GM23338 (cell line): Measurements from ENCODE around the gene JTB. TPM values are rescaled to one million over a fixed set of nuclear protein-coding genes. Genes with fewer than 3 reads are reported as not detected.

Experiments
- ATAC-seq: fragments of 200-7000 bp; cut with Tn5 transposase; 3 replicates; pipeline ENCODE4 v1.9.1; 2020
- DNase-seq: peaks from one replicate; pipeline ENCODE4 v3.0.0-alpha.2; 2015; ENCODE audit warnings: low spot score
- H2AFZ ChIP-seq: fragments of 200-600 bp; sonication (generic); 2 replicates; pipeline ENCODE4 v1.8.0; 2016; ENCODE audit warnings: antibody characterized with exemption, mild to moderate bottlenecking, moderate library complexity
- H3F3A ChIP-seq: fragments of 200-600 bp; sonication (generic); replicated peaks from 2 replicates; pipeline ENCODE4 v1.8.0; 2017; ENCODE audit warnings: antibody characterized with exemption, mixed run types, low read depth
- H3K27ac ChIP-seq: fragments of 200-600 bp; sonication (generic); 2 replicates; pipeline ENCODE4 v1.6.1; 2016; ENCODE audit warnings: low read depth
- H3K27me3 ChIP-seq: fragments of 200-600 bp; sonication (generic); 2 replicates; pipeline ENCODE4 v1.8.0; 2016; ENCODE audit warnings: mild to moderate bottlenecking, mixed run types, moderate library complexity; ENCODE audit not compliant: insufficient read depth
- H3K36me3 ChIP-seq: fragments of 200-600 bp; sonication (generic); 2 replicates; pipeline ENCODE4 v1.8.0; 2016; ENCODE audit warnings: mild to moderate bottlenecking; ENCODE audit not compliant: insufficient read depth
- H3K4me1 ChIP-seq: fragments of 200-600 bp; sonication (generic); 2 replicates; pipeline ENCODE4 v1.8.0; 2016; ENCODE audit warnings: mild to moderate bottlenecking, moderate library complexity; ENCODE audit not compliant: insufficient read depth
- H3K4me2 ChIP-seq: fragments of 200-600 bp; sonication (generic); 2 replicates; pipeline ENCODE4 v1.7.1; 2017; ENCODE audit warnings: mixed run types
- H3K4me3 ChIP-seq: fragments of 200-600 bp; sonication (generic); 2 replicates; pipeline ENCODE4 v1.6.1; 2016; ENCODE audit warnings: mixed run types
- H3K79me2 ChIP-seq: fragments of 200-600 bp; sonication (generic); replicated peaks from 2 replicates; pipeline ENCODE4 v1.8.0; 2017; ENCODE audit warnings: mild to moderate bottlenecking; ENCODE audit not compliant: insufficient read depth
- H3K9me2 ChIP-seq: fragments of 200-600 bp; sonication (generic); 2 replicates; pipeline ENCODE4 v1.8.0; 2017; ENCODE audit not compliant: insufficient read depth
- H4K20me1 ChIP-seq: fragments of 200-600 bp; sonication (generic); replicated peaks from 2 replicates; pipeline ENCODE4 v1.8.0; 2017; ENCODE audit warnings: mild to moderate bottlenecking; ENCODE audit not compliant: insufficient read depth
- H3K27ac Mint-ChIP-seq: 2 replicates; pipeline ENCODE4 v1.8.0; 2020; ENCODE audit warnings: inconsistent platforms, mild to moderate bottlenecking, moderate library complexity, mixed read lengths
- H3K27me3 Mint-ChIP-seq: 3 replicates; pipeline ENCODE4 v1.8.0; 2022; ENCODE audit warnings: low read depth, mild to moderate bottlenecking, moderate library complexity, mixed read lengths, inconsistent platforms; ENCODE audit not compliant: insufficient read depth, poor library complexity
- H3K36me3 Mint-ChIP-seq: 3 replicates; pipeline ENCODE4 v1.8.0; 2021; ENCODE audit warnings: low read depth, mild to moderate bottlenecking, inconsistent platforms, moderate library complexity, mixed read lengths
- H3K4me1 Mint-ChIP-seq: 3 replicates; pipeline ENCODE4 v1.8.0; 2020; ENCODE audit warnings: mild to moderate bottlenecking, inconsistent platforms, mixed read lengths
- H3K4me3 Mint-ChIP-seq: 3 replicates; pipeline ENCODE4 v1.8.0; 2021; ENCODE audit warnings: moderate library complexity, mild to moderate bottlenecking, inconsistent platforms, mixed read lengths
- H3K9me3 Mint-ChIP-seq: 3 replicates; pipeline ENCODE4 v1.8.0; 2020; ENCODE audit warnings: moderate library complexity, mild to moderate bottlenecking, inconsistent platforms, mixed read lengths
- CREB1 ChIP-seq: fragments of 250-450 bp; sonication (Bioruptor Pico); IDR thresholded peaks from 2 replicates; pipeline ENCODE4 v1.5.0; 2020; ENCODE audit warnings: low read depth, mild to moderate bottlenecking, moderate library complexity
- ETS1 ChIP-seq: IDR thresholded peaks from 2 replicates; pipeline ENCODE4 v1.6.1; 2016; ENCODE audit warnings: antibody characterized with exemption
- JUNB ChIP-seq: IDR thresholded peaks from one replicate; pipeline ENCODE4 v1.6.1; 2016; ENCODE audit warnings: antibody characterized with exemption; ENCODE audit not compliant: unreplicated experiment
- NANOG ChIP-seq: IDR thresholded peaks from 2 replicates; pipeline ENCODE4 v1.6.1; 2016; ENCODE audit warnings: antibody characterized with exemption, borderline replicate concordance
- POLR2AphosphoS5 ChIP-seq: IDR thresholded peaks from 2 replicates; pipeline ENCODE4 v1.6.1; 2016; ENCODE audit warnings: antibody characterized with exemption, low read depth
- REST ChIP-seq: IDR thresholded peaks from one replicate; pipeline ENCODE4 v1.6.1; 2018; ENCODE audit warnings: antibody characterized with exemption; ENCODE audit not compliant: unreplicated experiment
- STAT1 ChIP-seq: IDR thresholded peaks from one replicate; pipeline ENCODE4 v1.6.1; 2016; ENCODE audit warnings: antibody characterized with exemption; ENCODE audit not compliant: unreplicated experiment
- polyA plus RNA-seq: library from polyadenylated mRNA; unstranded; fragments of >200 nt; fragmentation: Nextera tagmentation; extraction: Ambion mirVana; gene quantifications from 2 replicates; pipeline ENCODE4 v1.2.1, GENCODE V29; 2016
- total RNA-seq: library from RNA; depleted of rRNA; stranded (reverse); fragments of >200 nt; shearing (Covaris generic); gene quantifications from 2 replicates; pipeline ENCODE4 v1.2.3, GENCODE V29; 2014

Gene JTB
- total and polyA plus RNA-seq, 2 experiments from 2014 or later = 140 to 208 TPM

- Mint-ChIP-seq H3K36me3 (peaks cover 54% of the 10 kb centered on the region), H3K4me3 (peak within 1 kb of the TSS; percentile 81), H3K27me3 (peaks cover 26% of the 10 kb centered on the region), H3K4me1 (peaks cover 42% of the 10 kb centered on the region), H3K9me3 (peaks cover 4% of the 10 kb centered on the region; the same call in 1 of the 3 replicates), H3K27ac (peak within 1 kb of the TSS; percentile 96)
- TF ChIP-seq ETS1 (0 out of 2 replicates have a peak, but pooled peaks have one; percentile 18), JUNB (no peak), CREB1 (CRISPR knock-in tag) (peak; percentile 90), NANOG (no peak), STAT1 (no peak), REST (peak; percentile 19), POLR2AphosphoS5 (peak; percentile 77)
- peak; percentile 100 for DNase-seq
- Histone ChIP-seq H3K27me3 (no peaks in the 10 kb centered on the region), H3K27ac (peak within 1 kb of the TSS; percentile 100), H3K4me2 (peak within 1 kb of the TSS; percentile 97), H3K36me3 (peaks cover 14% of the 10 kb centered on the region), H4K20me1 (no peaks in the 10 kb centered on the region), H3K9me2 (no peaks in the 10 kb centered on the region), H2AFZ (no peak within 1 kb of the TSS), H3K79me2 (peaks cover 48% of the 10 kb centered on the region), H3F3A (peaks cover 45% of the 10 kb centered on the region), H3K4me3 (peak within 1 kb of the TSS; percentile 83), H3K4me1 (peaks cover 40% of the 10 kb centered on the region)
- ATAC-seq = peak; percentile 54
Observed at GRCh38 chr1:153963030-153963849, 14.2 kb downstream of the JTB start, which contains the start of gene SLC39A1. TSS of gene SLC39A1 (minus strand) at chr1:153963537. CDS start at chr1:153962715, 822 bp downstream.
